EL (cell line): ENCODE data around the gene IFFO2.
"Not testable (repeated sequence)": the region's sequence is repeated elsewhere in the genome, so short reads cannot be mapped to it uniquely, and the experiment has no call there.

Source experiments
- DNase-seq: peaks from one replicate; pipeline ENCODE4 v3.0.0-alpha.2; 2016

Gene IFFO2

GRCh38 chr1:18871401-18872070 is 84.9 kb downstream of the IFFO2 start:
- DNase-seq, result no peak

- DNase-seq, result no peak
These were observed 85.5 kb downstream of the IFFO2 start for GRCh38 chr1:18870957-18871356.

DNA sequence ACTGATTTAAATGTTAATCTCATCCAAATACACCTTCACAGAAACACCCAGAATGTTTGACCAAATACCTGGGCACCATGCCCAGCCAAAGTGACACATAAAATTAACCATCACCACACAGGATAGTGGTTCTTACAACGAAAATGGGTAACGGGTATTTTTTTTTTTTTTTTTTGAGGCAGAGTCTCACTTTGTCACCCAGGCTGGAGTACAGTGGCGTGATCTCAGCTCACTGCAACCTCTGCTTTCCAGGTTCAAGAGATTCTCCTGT is 85.9 kb downstream of the IFFO2 start:
- not testable (repeated sequence) for DNase-seq

- no peak for DNase-seq
These were observed 86.5 kb downstream of the IFFO2 start for GRCh38 chr1:18869847-18870594.

DNA sequence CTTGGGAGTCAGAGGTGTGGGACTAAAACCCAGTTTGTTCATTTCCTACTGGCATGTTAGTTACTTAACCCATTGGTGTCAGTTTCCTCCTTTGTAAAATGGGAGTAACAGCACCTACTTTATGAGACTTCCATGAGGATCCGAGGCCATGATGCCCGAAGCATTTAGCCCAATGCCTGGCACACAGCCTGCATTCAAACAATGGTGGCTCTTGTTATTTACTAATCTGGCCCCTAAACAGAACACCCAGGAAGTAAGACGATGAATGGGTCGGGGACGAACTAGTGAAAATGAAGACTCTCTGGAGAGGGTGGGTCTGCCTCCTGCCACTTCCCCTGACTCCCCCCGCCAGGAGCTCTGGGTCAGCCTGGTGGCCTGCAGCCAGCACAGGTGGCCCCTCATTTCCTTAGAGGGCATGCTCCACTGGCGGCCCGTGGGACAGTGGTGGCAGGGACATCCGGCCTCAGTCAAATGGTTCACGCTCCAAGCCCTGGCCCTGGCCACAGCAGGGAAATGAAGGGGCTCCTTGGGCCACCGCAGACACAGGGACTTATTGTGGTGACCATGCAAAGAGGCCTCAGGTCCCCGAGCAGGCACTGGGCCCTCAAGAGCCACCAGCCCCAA is 87.6 kb downstream of the IFFO2 start:
- no peak for DNase-seq

DNA sequence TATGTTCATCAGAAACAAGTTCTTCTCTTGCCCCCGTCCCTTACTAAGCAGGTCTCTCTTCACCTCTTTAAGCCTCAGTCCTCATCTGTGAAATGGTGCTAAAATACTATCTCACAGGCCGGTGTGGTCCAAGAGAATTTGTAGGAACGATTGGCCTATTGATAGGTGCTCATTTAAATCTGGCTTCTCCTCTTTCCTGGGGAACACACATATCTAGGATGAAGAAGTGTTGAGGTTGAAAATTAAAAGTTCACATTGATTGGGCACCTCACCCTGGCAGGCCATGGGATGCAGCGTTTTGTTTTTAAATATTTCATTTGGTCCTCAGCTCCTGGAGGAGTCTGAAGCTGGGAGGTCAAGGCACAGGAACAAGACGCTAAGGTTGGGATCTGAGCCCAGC is 88.1 kb downstream of the IFFO2 start:
- no peak for DNase-seq

GRCh38 chr1:18866846-18867245 is 89.6 kb downstream of the IFFO2 start:
- no peak for DNase-seq

DNA sequence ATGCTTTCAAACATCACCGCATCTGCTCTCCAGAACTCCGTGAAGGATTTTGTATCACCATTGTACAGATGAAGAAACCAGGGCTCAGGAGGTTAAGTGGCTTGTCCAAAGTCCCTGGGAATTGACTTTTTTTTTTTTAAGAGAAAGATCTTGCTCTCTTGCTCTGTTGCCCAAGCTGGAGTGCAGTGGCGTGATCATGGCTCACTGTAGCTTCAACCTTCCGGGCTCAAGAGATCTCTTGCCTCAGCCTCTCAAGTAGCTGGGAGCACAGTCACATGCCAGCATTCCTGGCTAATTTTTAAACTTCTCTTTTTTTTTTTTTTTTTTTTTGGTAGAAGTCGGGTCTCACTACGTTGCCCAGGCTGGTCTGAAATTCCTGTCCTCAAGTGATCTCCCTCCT is 90.2 kb downstream of the IFFO2 start:
- DNase-seq, result no peak

GRCh38 chr1:18865176-18865575 is 91.3 kb downstream of the IFFO2 start:
- no peak for DNase-seq

DNA sequence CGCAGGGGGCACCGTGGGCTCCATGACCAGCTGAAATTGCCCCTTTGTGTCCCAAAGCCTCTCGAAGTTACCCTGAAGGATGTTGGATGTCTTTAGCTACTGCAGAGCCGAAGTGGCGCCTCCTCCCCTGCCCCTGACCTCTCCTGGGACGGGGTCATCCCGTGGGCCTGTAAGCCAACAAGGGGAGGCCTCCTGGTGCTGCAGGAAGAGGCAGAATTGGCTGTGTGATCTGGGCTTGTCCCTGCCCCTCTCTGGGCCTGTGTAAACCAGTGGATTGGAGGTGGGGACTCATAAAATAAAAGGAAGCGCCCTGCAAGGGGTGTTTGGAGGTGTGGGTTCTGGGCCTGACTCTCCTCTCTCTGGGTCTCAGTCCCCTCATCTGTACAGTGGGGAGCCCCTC is 94.9 kb downstream of the IFFO2 start:
- no peak for DNase-seq

- no peak for DNase-seq
These were observed 95.4 kb downstream of the IFFO2 start for GRCh38 chr1:18861082-18861481.

- DNase-seq, result no peak
These were observed 96.9 kb downstream of the IFFO2 start, which contains the start of gene TAS1R2 for GRCh38 chr1:18859560-18859959. TAS1R2 (minus strand) TSS chr1:18859660; CDS start chr1:18859660, 0 bp downstream.

- no peak for DNase-seq
These were observed 98.3 kb downstream of the IFFO2 start for GRCh38 chr1:18858070-18858688.

GRCh38 chr1:18856435-18856834 is 100.0 kb downstream of the IFFO2 start:
- no peak for DNase-seq

DNA sequence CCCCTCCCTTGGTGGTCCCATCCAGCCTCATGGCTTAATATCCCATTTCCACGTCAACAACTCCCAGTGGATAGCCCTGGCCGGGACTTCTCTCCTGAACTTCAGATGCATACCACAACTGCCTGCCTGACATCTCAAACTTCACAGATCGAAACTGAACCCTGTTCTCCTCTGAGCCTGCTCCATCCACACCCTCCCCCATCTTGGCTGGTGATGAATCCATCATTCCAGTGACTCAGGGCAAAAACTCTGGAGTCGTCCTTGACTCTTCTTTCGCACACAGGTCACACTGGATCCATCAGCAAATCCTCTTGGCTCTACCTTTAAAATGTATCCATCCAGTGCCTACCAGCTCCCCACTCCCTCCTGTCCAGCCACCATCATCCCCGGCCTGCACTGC is 100.9 kb downstream of the IFFO2 start:
- peak; percentile 6 for DNase-seq

GRCh38 chr1:18854331-18855025 is 102.0 kb downstream of the IFFO2 start:
- no peak for DNase-seq
